Measurements from ENCODE around the gene FRMPD4. TPM values are rescaled to one million over a fixed set of nuclear protein-coding genes. Genes with fewer than 3 reads are reported as not detected.

The FRMPD4 gene
- total and polyA plus RNA-seq, 4 donors = 0.18 TPM; not detected in 3

DNA sequence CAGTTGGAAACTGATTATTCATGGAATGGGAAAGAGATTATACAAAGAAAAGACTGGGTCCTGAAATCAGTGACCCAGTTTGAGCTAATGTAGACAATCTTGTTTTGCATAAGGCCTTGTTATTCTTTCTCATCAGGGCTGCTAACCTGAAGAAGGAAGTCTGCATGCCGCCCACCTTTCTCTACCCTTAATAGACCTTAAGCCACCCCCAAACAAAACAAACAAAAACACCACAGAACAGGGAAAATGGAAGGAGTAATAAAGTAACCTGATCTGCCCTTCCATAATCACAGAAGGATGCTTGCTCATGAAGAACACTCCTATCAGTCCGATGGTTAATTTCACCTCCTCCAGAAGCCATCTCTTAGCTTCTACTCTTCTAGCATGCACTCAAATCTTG lies 288.1 kb downstream of the FRMPD4 start:
- Histone ChIP-seq H3K27me3 (ENCODE audit: control insufficient read depth in 1 of 2, insufficient read depth in 2 of 2, low read length in 1 of 2) (no peaks in the 10 kb centered on the region), H3K27ac (ENCODE audit: low read depth in 1 of 2, low read length in 2 of 2) (no peak overlapping the region), H3K36me3 (ENCODE audit: control insufficient read depth in 1 of 2, insufficient read depth in 2 of 2, low read length in 1 of 2) (no peaks in the 10 kb centered on the region), H3K9me3 (ENCODE audit: control insufficient read depth, low read length) (no peaks in the 10 kb centered on the region), H3K4me3 (ENCODE audit: low read length in 2 of 2) (no peak overlapping the region), H3K4me1 (ENCODE audit: control insufficient read depth in 1 of 2, insufficient read depth in 2 of 2, low read length in 2 of 2) (no peaks in the 10 kb centered on the region)
- intact Hi-C loops (cut with DNase I) = no loop called here
- ATAC-seq (ENCODE audit: low FRiP score) (no peak), DNase-seq (no peak)
- WGBS, 2 donors = 68 to 88% methylated on average over 2 of the region's 2 CpGs

DNA sequence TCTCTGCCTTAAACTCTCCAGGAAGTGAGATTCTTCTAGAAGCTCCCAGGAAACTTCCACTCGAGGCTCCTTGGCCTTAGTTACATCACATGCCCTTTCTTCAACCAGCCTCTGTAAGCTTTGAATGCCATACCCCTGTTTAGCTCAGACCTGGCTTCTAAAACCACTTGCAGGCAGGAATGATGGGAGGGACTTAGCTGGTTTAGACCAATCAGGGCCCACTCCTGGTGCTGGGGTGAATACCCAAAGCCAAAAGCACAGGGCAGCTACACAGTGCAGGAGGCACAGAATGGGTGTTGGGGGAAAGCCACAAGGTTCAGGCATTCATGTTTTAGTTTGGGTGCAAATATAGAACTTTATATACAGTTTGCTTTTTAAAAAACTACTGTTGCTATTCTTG lies 296.2 kb downstream of the FRMPD4 start:
- intact Hi-C loops (cut with DNase I) = no loop called here
- DNase-seq (no peak), ATAC-seq (ENCODE audit: low FRiP score) (no peak)
- no peaks in the 10 kb centered on the region for H3K9me3 ChIP-seq (ENCODE audit: control insufficient read depth, low read length)
- H3K27ac ChIP-seq (ENCODE audit: low read depth in 1 of 2, low read length in 2 of 2) = no peak overlapping the region
- no peaks in the 10 kb centered on the region for H3K4me1 ChIP-seq (ENCODE audit: control insufficient read depth in 1 of 2, insufficient read depth in 2 of 2, low read length in 2 of 2)
- 28 to 43% methylated on average over 1 of the region's 1 CpG for WGBS, 2 donors
- H3K27me3 ChIP-seq (ENCODE audit: control insufficient read depth in 1 of 2, insufficient read depth in 2 of 2, low read length in 1 of 2) = no peaks in the 10 kb centered on the region
- no peaks in the 10 kb centered on the region for H3K36me3 ChIP-seq (ENCODE audit: control insufficient read depth in 1 of 2, insufficient read depth in 2 of 2, low read length in 1 of 2)
- no peak overlapping the region for H3K4me3 ChIP-seq (ENCODE audit: low read length in 2 of 2)

DNA sequence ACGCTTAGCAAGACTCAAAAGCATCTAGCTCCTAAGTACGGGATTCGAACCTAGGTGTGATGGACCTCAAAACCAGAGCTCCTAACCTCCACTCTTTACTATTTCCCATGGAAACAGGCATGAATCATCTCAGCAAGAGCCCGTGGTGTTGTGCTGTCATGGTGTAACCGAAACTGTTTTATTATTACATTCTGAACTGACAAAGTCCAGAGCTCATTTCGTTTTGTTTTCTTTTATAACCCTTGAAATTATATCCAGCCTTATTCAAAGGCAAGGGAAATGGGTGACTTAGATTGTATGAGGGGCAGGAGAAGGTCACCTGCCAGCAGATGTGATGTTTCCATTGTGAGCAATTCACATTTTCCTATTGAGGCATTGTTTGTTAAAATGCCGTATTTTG lies 301.1 kb downstream of the FRMPD4 start:
- Histone ChIP-seq H3K4me1 (ENCODE audit: control insufficient read depth in 1 of 2, insufficient read depth in 2 of 2, low read length in 2 of 2) (no peaks in the 10 kb centered on the region), H3K27me3 (ENCODE audit: control insufficient read depth in 1 of 2, insufficient read depth in 2 of 2, low read length in 1 of 2) (no peaks in the 10 kb centered on the region), H3K27ac (ENCODE audit: low read depth in 1 of 2, low read length in 2 of 2) (no peak overlapping the region), H3K9me3 (ENCODE audit: control insufficient read depth, low read length) (no peaks in the 10 kb centered on the region), H3K36me3 (ENCODE audit: control insufficient read depth in 1 of 2, insufficient read depth in 2 of 2, low read length in 1 of 2) (no peaks in the 10 kb centered on the region), H3K4me3 (ENCODE audit: low read length in 2 of 2) (no peak overlapping the region)
- no peak for DNase-seq
- ATAC-seq (ENCODE audit: low FRiP score) = no peak
- WGBS, 2 donors = 35 to 42% methylated on average over 7 of the region's 7 CpGs
- intact Hi-C loops (cut with DNase I) = no loop called here

DNA sequence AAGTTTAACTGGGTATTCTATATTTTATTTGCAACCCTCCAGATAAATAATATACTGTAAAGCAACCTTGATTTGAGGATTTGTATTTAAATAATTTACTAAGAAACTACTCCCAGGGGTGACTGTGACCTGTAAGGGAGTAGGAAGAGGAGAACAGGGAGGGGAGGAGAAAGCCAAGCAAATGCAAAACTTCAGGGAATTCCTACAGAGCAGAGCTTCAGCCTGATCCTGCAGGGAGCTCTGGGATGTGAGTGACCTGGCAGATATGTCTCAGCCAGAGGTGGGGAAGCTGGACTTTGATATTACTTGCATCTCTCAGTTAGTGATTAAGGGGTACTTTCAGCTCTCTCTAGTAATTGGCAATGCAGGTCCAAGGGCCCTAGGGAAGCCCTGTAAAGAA lies 302.0 kb downstream of the FRMPD4 start:
- intact Hi-C loops (cut with DNase I) = no loop called here
- Histone ChIP-seq H3K4me3 (ENCODE audit: low read length in 2 of 2) (no peak overlapping the region), H3K27me3 (ENCODE audit: control insufficient read depth in 1 of 2, insufficient read depth in 2 of 2, low read length in 1 of 2) (no peaks in the 10 kb centered on the region), H3K4me1 (ENCODE audit: control insufficient read depth in 1 of 2, insufficient read depth in 2 of 2, low read length in 2 of 2) (no peaks in the 10 kb centered on the region), H3K9me3 (ENCODE audit: control insufficient read depth, low read length) (no peaks in the 10 kb centered on the region), H3K27ac (ENCODE audit: low read depth in 1 of 2, low read length in 2 of 2) (no peak overlapping the region), H3K36me3 (ENCODE audit: control insufficient read depth in 1 of 2, insufficient read depth in 2 of 2, low read length in 1 of 2) (no peaks in the 10 kb centered on the region)
- ATAC-seq (ENCODE audit: low FRiP score) (no peak), DNase-seq (no peak)

DNA sequence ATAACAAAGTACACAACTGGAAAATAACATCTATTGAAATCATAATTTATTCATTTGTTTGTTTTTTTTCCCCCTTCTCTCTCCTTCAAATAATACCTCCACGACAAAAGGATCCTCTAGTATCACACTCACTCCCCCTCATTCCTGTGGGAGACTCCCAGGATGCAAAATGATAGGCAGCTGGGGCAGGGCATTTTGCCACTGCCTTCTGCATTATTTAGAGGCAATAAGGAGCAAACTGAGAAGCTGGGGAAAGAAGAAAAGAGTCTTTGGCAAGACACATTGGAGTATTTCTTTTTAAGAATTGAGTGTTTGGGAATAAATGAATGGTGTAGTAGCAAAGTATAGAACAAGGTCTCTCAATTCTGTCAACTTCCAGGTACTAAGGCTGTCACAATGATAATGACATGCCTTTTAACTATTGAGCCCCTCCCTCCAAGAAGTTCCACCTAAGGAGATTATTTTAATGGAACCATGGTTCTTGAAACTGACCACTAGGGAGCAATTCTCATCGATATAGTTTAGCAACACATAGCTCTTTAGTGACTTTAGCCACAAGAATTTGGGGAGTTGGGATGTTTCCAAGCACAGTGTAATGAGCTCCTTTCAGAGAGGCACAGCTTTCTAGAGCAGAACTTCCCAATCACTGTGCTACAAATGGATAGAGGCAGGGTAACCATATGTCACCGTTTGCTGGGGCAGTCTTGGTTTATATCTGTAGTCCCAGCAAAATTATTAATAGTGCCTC lies 303.3 kb downstream of the FRMPD4 start:
- Histone ChIP-seq H3K9me3 (ENCODE audit: control insufficient read depth, low read length) (no peaks in the 10 kb centered on the region), H3K4me3 (ENCODE audit: low read length in 2 of 2) (no peak overlapping the region), H3K4me1 (ENCODE audit: control insufficient read depth in 1 of 2, insufficient read depth in 2 of 2, low read length in 2 of 2) (no peaks in the 10 kb centered on the region), H3K27ac (ENCODE audit: low read depth in 1 of 2, low read length in 2 of 2) (no peak overlapping the region), H3K36me3 (ENCODE audit: control insufficient read depth in 1 of 2, insufficient read depth in 2 of 2, low read length in 1 of 2) (no peaks in the 10 kb centered on the region), H3K27me3 (ENCODE audit: control insufficient read depth in 1 of 2, insufficient read depth in 2 of 2, low read length in 1 of 2) (no peaks in the 10 kb centered on the region)
- ATAC-seq (ENCODE audit: low FRiP score) = no peak
- intact Hi-C loops (cut with DNase I) = no loop called here
- 30 to 32% methylated on average over 3 of the region's 3 CpGs for WGBS, 2 donors
- DNase-seq = no peak

DNA sequence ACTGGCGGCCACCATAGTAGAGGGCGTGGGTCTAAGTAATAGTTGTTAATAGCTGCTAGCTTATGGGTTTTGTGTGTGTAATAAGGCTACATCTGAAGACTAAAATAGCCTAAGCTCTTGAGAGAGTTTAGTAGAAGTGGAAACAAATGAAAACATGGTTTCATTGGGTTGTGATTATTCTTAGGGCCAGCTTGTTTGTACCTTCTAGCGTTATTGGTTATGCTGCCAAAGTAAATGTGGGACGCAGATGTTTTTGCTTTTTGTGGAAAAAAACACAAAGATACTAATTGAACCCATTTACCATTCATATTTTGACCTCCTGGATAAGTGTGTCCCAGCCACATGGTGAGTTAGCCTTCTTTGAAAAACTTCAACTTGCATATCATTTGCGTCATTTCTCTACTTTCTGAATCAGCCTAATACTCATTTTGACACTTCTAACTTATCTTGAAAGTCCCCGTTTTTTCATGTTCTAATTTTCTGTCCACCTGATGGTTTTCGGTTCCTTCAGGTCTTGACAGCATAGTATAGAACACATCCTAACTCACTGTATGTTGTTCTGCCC lies 305.3 kb downstream of the FRMPD4 start:
- Histone ChIP-seq H3K27me3 (ENCODE audit: control insufficient read depth in 1 of 2, insufficient read depth in 2 of 2, low read length in 1 of 2) (no peaks in the 10 kb centered on the region), H3K27ac (ENCODE audit: low read depth in 1 of 2, low read length in 2 of 2) (no peak overlapping the region), H3K4me3 (ENCODE audit: low read length in 2 of 2) (no peak overlapping the region), H3K4me1 (ENCODE audit: control insufficient read depth in 1 of 2, insufficient read depth in 2 of 2, low read length in 2 of 2) (no peaks in the 10 kb centered on the region), H3K9me3 (ENCODE audit: control insufficient read depth, low read length) (no peaks in the 10 kb centered on the region), H3K36me3 (ENCODE audit: control insufficient read depth in 1 of 2, insufficient read depth in 2 of 2, low read length in 1 of 2) (no peaks in the 10 kb centered on the region)
- intact Hi-C loops (cut with DNase I) = no loop called here
- DNase-seq = no peak
- 62% methylated on average over 7 of the region's 7 CpGs for WGBS, 2 donors
- no peak for ATAC-seq (ENCODE audit: low FRiP score)

DNA sequence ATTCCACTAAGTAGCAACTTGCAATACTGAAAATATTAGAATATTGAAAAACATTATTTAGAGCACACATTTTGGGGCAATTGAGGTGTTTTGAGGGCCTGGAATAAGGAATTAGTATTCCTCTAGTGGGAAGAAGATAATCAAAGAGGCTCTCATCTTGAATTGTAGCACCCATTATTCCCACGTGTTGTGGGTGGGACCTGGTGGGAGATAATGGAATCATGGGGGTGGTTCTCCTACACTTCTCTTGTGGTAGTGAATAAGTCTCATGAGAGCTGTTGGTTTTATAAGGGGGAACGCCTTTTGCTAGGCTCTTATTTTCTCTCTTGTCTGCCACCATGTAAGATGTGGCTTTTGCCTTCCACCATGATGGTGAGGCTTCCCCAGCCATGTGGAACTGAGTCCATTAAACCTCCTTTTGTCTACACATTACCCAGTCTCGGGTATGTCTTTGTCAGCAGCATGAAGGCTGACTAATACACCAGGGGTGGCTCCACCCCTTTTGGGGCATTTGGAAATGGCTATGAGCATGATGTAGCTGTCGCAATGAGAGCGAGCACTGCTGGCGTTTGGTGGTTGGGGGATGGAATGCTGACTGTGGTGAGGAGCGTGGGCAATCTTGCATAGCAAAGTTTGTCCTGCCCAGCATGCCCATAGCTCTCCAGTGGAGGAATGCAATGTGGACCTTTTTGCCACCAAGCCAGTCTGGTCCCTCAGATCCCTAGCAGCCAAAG lies 308.2 kb downstream of the FRMPD4 start:
- Histone ChIP-seq H3K36me3 (ENCODE audit: control insufficient read depth in 1 of 2, insufficient read depth in 2 of 2, low read length in 1 of 2) (no peaks in the 10 kb centered on the region), H3K27ac (ENCODE audit: low read depth in 1 of 2, low read length in 2 of 2) (no peak overlapping the region), H3K4me1 (ENCODE audit: control insufficient read depth in 1 of 2, insufficient read depth in 2 of 2, low read length in 2 of 2) (no peaks in the 10 kb centered on the region), H3K4me3 (ENCODE audit: low read length in 2 of 2) (no peak overlapping the region), H3K27me3 (ENCODE audit: control insufficient read depth in 1 of 2, insufficient read depth in 2 of 2, low read length in 1 of 2) (no peaks in the 10 kb centered on the region), H3K9me3 (ENCODE audit: control insufficient read depth, low read length) (no peaks in the 10 kb centered on the region)
- intact Hi-C loops (cut with DNase I) = no loop called here
- WGBS, 2 donors = 82 to 93% methylated on average over 7 of the region's 7 CpGs
- ATAC-seq (ENCODE audit: low FRiP score) (no peak), DNase-seq (no peak)

DNA sequence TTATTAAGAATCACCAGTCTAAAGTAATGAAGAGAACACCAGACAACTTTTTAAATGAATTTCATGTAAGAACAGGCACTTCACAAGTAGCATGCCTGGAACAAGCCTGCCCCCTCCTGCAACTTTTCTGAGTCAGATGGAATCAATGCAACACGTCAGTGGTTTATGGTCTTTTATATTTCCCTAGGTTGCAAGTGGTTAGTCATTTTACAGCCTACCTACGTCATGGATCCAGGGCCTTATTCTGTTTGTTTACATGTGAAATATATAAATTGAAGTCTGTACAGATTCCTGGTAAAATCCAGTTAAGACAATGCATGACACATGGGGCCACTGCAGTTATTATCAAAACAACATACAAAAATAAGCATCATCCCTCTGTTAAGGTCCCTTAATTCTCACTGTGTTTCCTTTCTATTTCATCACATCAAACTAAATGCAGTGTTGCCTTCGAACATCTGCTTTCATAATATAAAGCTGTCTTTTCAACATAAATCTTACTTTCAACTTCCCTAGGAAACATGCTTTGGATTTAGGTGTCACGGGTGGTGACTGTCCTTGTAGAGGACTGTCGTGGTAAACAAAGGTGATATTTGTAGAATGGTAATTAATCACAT lies 309.3 kb downstream of the FRMPD4 start:
- intact Hi-C loops (cut with DNase I) = no loop called here
- 43 to 44% methylated on average over 5 of the region's 5 CpGs for WGBS, 2 donors
- Histone ChIP-seq H3K27ac (ENCODE audit: low read depth in 1 of 2, low read length in 2 of 2) (no peak overlapping the region), H3K27me3 (ENCODE audit: control insufficient read depth in 1 of 2, insufficient read depth in 2 of 2, low read length in 1 of 2) (no peaks in the 10 kb centered on the region), H3K9me3 (ENCODE audit: control insufficient read depth, low read length) (no peaks in the 10 kb centered on the region), H3K4me1 (ENCODE audit: control insufficient read depth in 1 of 2, insufficient read depth in 2 of 2, low read length in 2 of 2) (no peaks in the 10 kb centered on the region), H3K4me3 (ENCODE audit: low read length in 2 of 2) (no peak overlapping the region), H3K36me3 (ENCODE audit: control insufficient read depth in 1 of 2, insufficient read depth in 2 of 2, low read length in 1 of 2) (no peaks in the 10 kb centered on the region)
- DNase-seq (no peak), ATAC-seq (ENCODE audit: low FRiP score) (no peak)
